Left ventricle myocardium inferior (tissue), 1 donor: ENCODE measurements around the gene TAS1R2. TPM values are rescaled to one million over a fixed set of nuclear protein-coding genes. Genes with fewer than 3 reads are reported as not detected.

Experiments
- DNase-seq: peaks from one replicate; pipeline ENCODE4 v3.0.0-alpha.2; 2020
- H3K27ac ChIP-seq: fragments of 200-600 bp; replicated peaks from 2 replicates; pipeline ENCODE4 v1.8.0; 2021
- H3K27me3 ChIP-seq: fragments of 200-600 bp; 2 replicates; pipeline ENCODE4 v1.8.0; 2021; ENCODE audit warnings: low read depth
- H3K36me3 ChIP-seq: fragments of 200-600 bp; 2 replicates; pipeline ENCODE4 v1.8.0; 2021
- H3K4me1 ChIP-seq: fragments of 200-600 bp; 2 replicates; pipeline ENCODE4 v1.8.0; 2021
- H3K4me3 ChIP-seq: fragments of 200-600 bp; 2 replicates; pipeline ENCODE4 v1.8.0; 2021; ENCODE audit warnings: mild to moderate bottlenecking, moderate library complexity
- H3K9me3 ChIP-seq: fragments of 200-600 bp; replicated peaks from 2 replicates; pipeline ENCODE4 v1.8.0; 2021
- CTCF ChIP-seq: fragments of 200-600 bp; IDR thresholded peaks from 2 replicates; pipeline ENCODE4 v1.8.0; 2021; ENCODE audit warnings: antibody characterized with exemption, mild to moderate bottlenecking, borderline replicate concordance
- intact Hi-C: fragments of 100-400 bp; cut with micrococcal nuclease; formaldehyde crosslinking; loops from one replicate; pipeline ENCODE4 v1.11.0; 2022
- total RNA-seq: library from RNA; stranded (reverse); fragmentation: NEBNext Ultra II Directional; extraction: Animal tissue kit (Norgen Biotek cat#: 25700); gene quantifications from one replicate; pipeline ENCODE4 v1.2.1, GENCODE V29; 2021
- donor health status: DM: no; HTN: yes; CAD: no; lungs with severe emphysema.

TAS1R2 gene
- total RNA-seq, 1 donor from 2014 or later, result not detected

- intact Hi-C loops, result no loop called here
- TF ChIP-seq CTCF, result no peak
- DNase-seq, result no peak
- H3K36me3 ChIP-seq, result no peaks in the 10 kb centered on the region
- peaks cover 7% of the 10 kb centered on the region for H3K9me3 ChIP-seq
- peaks cover 95% of the 10 kb centered on the region for H3K27me3 ChIP-seq
- H3K27ac ChIP-seq, result no peak overlapping the region
- H3K4me1 ChIP-seq, result no peaks in the 10 kb centered on the region
- H3K4me3 ChIP-seq, result no peak overlapping the region
Measured at GRCh38 chr1:18831656-18832055, 27.8 kb downstream of the TAS1R2 start.

- H3K4me3 ChIP-seq, result no peak overlapping the region
- H3K27me3 ChIP-seq, result peaks cover 92% of the 10 kb centered on the region
- TF ChIP-seq CTCF, result no peak
- no peak overlapping the region for H3K27ac ChIP-seq
- DNase-seq, result no peak
- H3K36me3 ChIP-seq, result no peaks in the 10 kb centered on the region
- peaks cover 7% of the 10 kb centered on the region for H3K9me3 ChIP-seq
- intact Hi-C loops, result no loop called here
- no peaks in the 10 kb centered on the region for H3K4me1 ChIP-seq
Measured at GRCh38 chr1:18830596-18830995, 28.9 kb downstream of the TAS1R2 start.

GRCh38 chr1:18829671-18830070 lies 29.8 kb downstream of the TAS1R2 start:
- H3K9me3 ChIP-seq, result peaks cover 7% of the 10 kb centered on the region
- H3K27ac ChIP-seq, result no peak overlapping the region
- H3K4me3 ChIP-seq, result no peak overlapping the region
- H3K4me1 ChIP-seq, result no peaks in the 10 kb centered on the region
- no peak for TF ChIP-seq CTCF
- peaks cover 86% of the 10 kb centered on the region for H3K27me3 ChIP-seq
- DNase-seq, result no peak
- H3K36me3 ChIP-seq, result no peaks in the 10 kb centered on the region
- intact Hi-C loops, result no loop called here

GRCh38 chr1:18828224-18828623 lies 31.2 kb downstream of the TAS1R2 start:
- H3K27me3 ChIP-seq, result peaks cover 83% of the 10 kb centered on the region

GRCh38 chr1:18823438-18823837 lies 36.0 kb downstream of the TAS1R2 start:
- intact Hi-C loops, result loop anchor here (5.0 kb wide), 1 partner anchor 226 kb away; no protein-coding TSS in a partner anchor
- Histone ChIP-seq H3K27me3 (peaks cover 77% of the 10 kb centered on the region), H3K4me3 (no peak overlapping the region), H3K36me3 (no peaks in the 10 kb centered on the region), H3K4me1 (no peaks in the 10 kb centered on the region), H3K27ac (no peak overlapping the region), H3K9me3 (peaks cover 7% of the 10 kb centered on the region)
- no peak for DNase-seq
- TF ChIP-seq CTCF, result no peak

More at GRCh38 chr1:18828224-18828623, 31.2 kb downstream of the TAS1R2 start:
- no peak for DNase-seq
- no peak for TF ChIP-seq CTCF
- Histone ChIP-seq H3K36me3 (no peaks in the 10 kb centered on the region), H3K27ac (no peak overlapping the region), H3K4me3 (no peak overlapping the region), H3K4me1 (no peaks in the 10 kb centered on the region), H3K9me3 (peaks cover 7% of the 10 kb centered on the region)
- intact Hi-C loops, result no loop called here
